Measurements from ENCODE around the gene BRCA1. TPM values are rescaled to one million over a fixed set of nuclear protein-coding genes. Genes with fewer than 3 reads are reported as not detected.
"Not testable (repeated sequence)": the region's sequence is repeated elsewhere in the genome, so short reads cannot be mapped to it uniquely, and the experiment has no call there.

Gene BRCA1
- total and polyA plus RNA-seq, 2 donors (not counting 1 experiment from before 2014, with no cell fraction given) = 2.4 to 7.2 TPM

DNA sequence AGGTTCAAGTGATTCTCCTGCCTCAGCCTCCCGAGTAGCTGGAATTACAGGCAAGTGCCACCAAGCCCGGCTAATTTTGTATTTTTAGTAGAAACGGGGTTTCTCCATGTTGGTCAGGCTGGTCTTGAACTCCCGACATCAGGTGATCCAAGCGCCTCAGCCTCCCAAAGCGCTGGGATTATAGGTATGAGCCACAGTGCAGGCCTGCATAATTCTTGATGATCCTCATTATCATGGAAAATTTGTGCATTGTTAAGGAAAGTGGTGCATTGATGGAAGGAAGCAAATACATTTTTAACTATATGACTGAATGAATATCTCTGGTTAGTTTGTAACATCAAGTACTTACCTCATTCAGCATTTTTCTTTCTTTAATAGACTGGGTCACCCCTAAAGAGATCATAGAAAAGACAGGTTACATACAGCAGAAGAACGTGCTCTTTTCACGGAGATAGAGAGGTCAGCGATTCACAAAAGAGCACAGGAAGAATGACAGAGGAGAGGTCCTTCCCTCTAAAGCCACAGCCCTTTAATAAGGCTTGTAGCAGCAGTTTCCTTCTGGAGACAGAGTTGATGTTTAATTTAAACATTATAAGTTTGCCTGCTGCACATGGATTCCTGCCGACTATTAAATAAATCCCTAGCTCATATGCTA, 62.1 kb downstream of the BRCA1 start:
- H3K4me1 Mint-ChIP-seq = no peaks in the 10 kb centered on the region
- Histone ChIP-seq H3K9ac (ENCODE audit: low read length) (no peak overlapping the region), H3K36me3 (replicated peaks in 1 of 2; ENCODE audit: control extremely low read depth in 1 of 2, control insufficient read depth in 1 of 2, extremely low read depth in 1 of 2, insufficient read depth in 2 of 2, low read length in 1 of 2) (no peaks in the 10 kb centered on the region), H3K4me1 (ENCODE audit: control insufficient read depth in 2 of 2, insufficient read depth in 2 of 2, low read length in 2 of 2) (no peaks in the 10 kb centered on the region), H3K9me3 (ENCODE audit: control extremely low read depth in 1 of 3, control insufficient read depth in 2 of 3, insufficient read depth in 1 of 3, low read length in 2 of 3) (no peaks in the 10 kb centered on the region), H2AFZ (ENCODE audit: insufficient read depth, low read depth, low read length, poor library complexity, severe bottlenecking) (no peak overlapping the region), H3K4me3 (ENCODE audit: control extremely low read depth in 1 of 5, extremely low read depth in 1 of 5, insufficient read depth in 1 of 5, low read depth in 2 of 5, low read length in 4 of 5) (no peak overlapping the region), H3K27ac (ENCODE audit: low read length in 2 of 2) (no peak overlapping the region), H3K79me2 (ENCODE audit: control insufficient read depth, insufficient read depth, low read length) (no peaks in the 10 kb centered on the region), H4K20me1 (ENCODE audit: control insufficient read depth, insufficient read depth, low read length, poor library complexity, severe bottlenecking) (no peaks in the 10 kb centered on the region), H3K4me2 (replicated peaks; ENCODE audit: low read depth, low read length, poor library complexity, severe bottlenecking) (no peak overlapping the region), H3K27me3 (replicated peaks in 1 of 4; ENCODE audit: control extremely low read depth in 1 of 4, control insufficient read depth in 3 of 4, insufficient read depth in 4 of 4, low read length in 3 of 4) (no peaks in the 10 kb centered on the region)
- no peak for DNase-seq
- H3K27ac Mint-ChIP-seq = no peak overlapping the region
- no peak for ATAC-seq (ENCODE audit: low read depth)
- TF ChIP-seq, protein P1, sequence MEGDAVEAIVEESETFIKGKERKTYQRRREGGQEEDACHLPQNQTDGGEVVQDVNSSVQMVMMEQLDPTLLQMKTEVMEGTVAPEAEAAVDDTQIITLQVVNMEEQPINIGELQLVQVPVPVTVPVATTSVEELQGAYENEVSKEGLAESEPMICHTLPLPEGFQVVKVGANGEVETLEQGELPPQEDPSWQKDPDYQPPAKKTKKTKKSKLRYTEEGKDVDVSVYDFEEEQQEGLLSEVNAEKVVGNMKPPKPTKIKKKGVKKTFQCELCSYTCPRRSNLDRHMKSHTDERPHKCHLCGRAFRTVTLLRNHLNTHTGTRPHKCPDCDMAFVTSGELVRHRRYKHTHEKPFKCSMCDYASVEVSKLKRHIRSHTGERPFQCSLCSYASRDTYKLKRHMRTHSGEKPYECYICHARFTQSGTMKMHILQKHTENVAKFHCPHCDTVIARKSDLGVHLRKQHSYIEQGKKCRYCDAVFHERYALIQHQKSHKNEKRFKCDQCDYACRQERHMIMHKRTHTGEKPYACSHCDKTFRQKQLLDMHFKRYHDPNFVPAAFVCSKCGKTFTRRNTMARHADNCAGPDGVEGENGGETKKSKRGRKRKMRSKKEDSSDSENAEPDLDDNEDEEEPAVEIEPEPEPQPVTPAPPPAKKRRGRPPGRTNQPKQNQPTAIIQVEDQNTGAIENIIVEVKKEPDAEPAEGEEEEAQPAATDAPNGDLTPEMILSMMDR (IDR thresholded peaks at IDR 0.05) = no peak
- no peak for TF ChIP-seq EZH2 (IDR thresholded peaks at IDR 0.05; ENCODE audit: borderline replicate concordance, insufficient read depth, low read depth, low read length, poor library complexity, severe bottlenecking)
- ChIA-PET POLR2A (interaction anchor here (0.6 kb wide), 1 partner anchor 11 kb away, joined by 4 read pairs; no protein-coding TSS in a partner anchor), CTCF (no interaction called here)
- no peaks in the 10 kb centered on the region for H3K27me3 Mint-ChIP-seq
- no peaks in the 10 kb centered on the region for H3K9me3 Mint-ChIP-seq (ENCODE audit: insufficient read depth)
- WGBS (ENCODE audit: insufficient coverage) = 98% methylated on average over 6 of the region's 10 CpGs
- intact Hi-C loops (cut with micrococcal nuclease) = no loop called here
- H3K4me3 Mint-ChIP-seq = no peak overlapping the region

DNA sequence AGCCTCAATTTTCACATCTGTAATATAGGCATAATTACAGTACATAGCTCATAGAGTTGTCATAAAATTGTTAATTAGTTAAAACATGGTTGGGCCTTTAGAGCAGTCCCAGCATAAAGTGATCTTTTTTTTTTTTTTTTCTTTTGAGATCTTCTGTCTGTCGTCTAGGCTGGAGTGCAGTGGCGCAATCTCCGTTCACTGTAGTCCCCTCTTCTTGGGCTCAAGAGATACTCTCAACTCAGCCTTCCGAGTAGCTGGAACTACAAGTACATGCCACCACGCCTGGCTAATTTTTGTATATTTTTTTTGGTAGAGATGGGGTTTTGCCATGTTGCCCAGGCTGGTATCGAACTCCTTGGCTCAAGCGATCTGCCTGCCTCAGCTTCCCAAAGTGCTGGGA, 69.1 kb downstream of the BRCA1 start:
- Histone ChIP-seq H3K27ac (ENCODE audit: low read length in 2 of 2) (no peak overlapping the region), H3K4me2 (replicated peaks; ENCODE audit: low read depth, low read length, poor library complexity, severe bottlenecking) (no peak overlapping the region), H3K4me3 (ENCODE audit: control extremely low read depth in 1 of 5, extremely low read depth in 1 of 5, insufficient read depth in 1 of 5, low read depth in 2 of 5, low read length in 4 of 5) (no peak overlapping the region), H3K79me2 (ENCODE audit: control insufficient read depth, insufficient read depth, low read length) (no peaks in the 10 kb centered on the region), H3K9ac (ENCODE audit: low read length) (no peak overlapping the region), H3K4me1 (ENCODE audit: control insufficient read depth in 2 of 2, insufficient read depth in 2 of 2, low read length in 2 of 2) (no peaks in the 10 kb centered on the region), H4K20me1 (ENCODE audit: control insufficient read depth, insufficient read depth, low read length, poor library complexity, severe bottlenecking) (no peaks in the 10 kb centered on the region), H3K36me3 (replicated peaks in 1 of 2; ENCODE audit: control extremely low read depth in 1 of 2, control insufficient read depth in 1 of 2, extremely low read depth in 1 of 2, insufficient read depth in 2 of 2, low read length in 1 of 2) (no peaks in the 10 kb centered on the region), H2AFZ (ENCODE audit: insufficient read depth, low read depth, low read length, poor library complexity, severe bottlenecking) (no peak overlapping the region), H3K9me3 (ENCODE audit: control extremely low read depth in 1 of 3, control insufficient read depth in 2 of 3, insufficient read depth in 1 of 3, low read length in 2 of 3) (no peaks in the 10 kb centered on the region), H3K27me3 (replicated peaks in 1 of 4; ENCODE audit: control extremely low read depth in 1 of 4, control insufficient read depth in 3 of 4, insufficient read depth in 4 of 4, low read length in 3 of 4) (no peaks in the 10 kb centered on the region)
- TF ChIP-seq EZH2 (IDR thresholded peaks at IDR 0.05; ENCODE audit: borderline replicate concordance, insufficient read depth, low read depth, low read length, poor library complexity, severe bottlenecking) = no peak
- TF ChIP-seq, protein P1 (IDR thresholded peaks at IDR 0.05) = no peak
- Mint-ChIP-seq H3K4me1 (no peaks in the 10 kb centered on the region), H3K27me3 (no peaks in the 10 kb centered on the region), H3K4me3 (no peak overlapping the region), H3K9me3 (ENCODE audit: insufficient read depth) (no peaks in the 10 kb centered on the region), H3K27ac (no peak overlapping the region)
- no peak for ATAC-seq (ENCODE audit: low read depth)
- DNase-seq = no peak
- intact Hi-C loops (cut with micrococcal nuclease) = no loop called here
- 100% methylated on average over 5 of the region's 7 CpGs for WGBS (ENCODE audit: insufficient coverage)
- POLR2A ChIA-PET = no interaction called here
- CTCF ChIA-PET = interaction anchor here (0.6 to 0.7 kb wide), 4 partner anchors 94 to 696 kb away, joined by 3 to 5 read pairs (median 4); no protein-coding TSS in a partner anchor

DNA sequence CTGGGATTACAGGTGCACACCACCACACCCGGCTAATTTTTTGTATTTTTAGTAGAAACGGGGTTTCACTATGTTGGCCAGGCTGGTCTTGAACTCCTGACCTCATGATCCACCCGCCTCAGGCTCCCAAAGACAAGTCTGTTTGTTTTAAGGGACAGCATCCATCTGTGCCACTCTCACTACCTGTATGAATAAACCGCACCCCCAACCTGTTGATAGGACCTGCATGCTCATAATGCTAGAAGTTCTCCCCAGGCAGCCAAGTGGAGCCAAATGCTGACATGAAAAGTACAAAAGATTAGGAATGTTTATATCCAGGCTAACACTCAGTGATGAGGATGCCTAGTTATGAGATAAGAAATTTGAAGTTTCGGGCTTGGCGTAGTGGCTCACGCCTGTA, 72.2 kb downstream of the BRCA1 start:
- H3K27ac ChIP-seq (ENCODE audit: low read length in 2 of 2); H3K79me2 ChIP-seq (ENCODE audit: control insufficient read depth, insufficient read depth, low read length); H3K9me3 ChIP-seq (ENCODE audit: control extremely low read depth in 1 of 3, control insufficient read depth in 2 of 3, insufficient read depth in 1 of 3, low read length in 2 of 3); H3K4me3 Mint-ChIP-seq; H3K4me1 Mint-ChIP-seq; H3K9ac ChIP-seq (ENCODE audit: low read length); CTCF ChIA-PET; ATAC-seq (ENCODE audit: low read depth); H3K4me1 ChIP-seq (ENCODE audit: control insufficient read depth in 2 of 2, insufficient read depth in 2 of 2, low read length in 2 of 2); H3K36me3 ChIP-seq (replicated peaks in 1 of 2; ENCODE audit: control extremely low read depth in 1 of 2, control insufficient read depth in 1 of 2, extremely low read depth in 1 of 2, insufficient read depth in 2 of 2, low read length in 1 of 2); DNase-seq; H3K27me3 Mint-ChIP-seq; H2AFZ ChIP-seq (ENCODE audit: insufficient read depth, low read depth, low read length, poor library complexity, severe bottlenecking); H3K4me3 ChIP-seq (ENCODE audit: control extremely low read depth in 1 of 5, extremely low read depth in 1 of 5, insufficient read depth in 1 of 5, low read depth in 2 of 5, low read length in 4 of 5); H3K9me3 Mint-ChIP-seq (ENCODE audit: insufficient read depth); H4K20me1 ChIP-seq (ENCODE audit: control insufficient read depth, insufficient read depth, low read length, poor library complexity, severe bottlenecking); H3K27ac Mint-ChIP-seq; POLR2A ChIA-PET; H3K27me3 ChIP-seq (replicated peaks in 1 of 4; ENCODE audit: control extremely low read depth in 1 of 4, control insufficient read depth in 3 of 4, insufficient read depth in 4 of 4, low read length in 3 of 4); H3K4me2 ChIP-seq (replicated peaks; ENCODE audit: low read depth, low read length, poor library complexity, severe bottlenecking); intact Hi-C loops (cut with micrococcal nuclease): not testable (repeated sequence)
- WGBS (ENCODE audit: insufficient coverage) = 100% methylated on average over 4 of the region's 7 CpGs
